ENCODE data around the gene CYP46A1. TPM values are rescaled to one million over a fixed set of nuclear protein-coding genes. Genes with fewer than 3 reads are reported as not detected.

The CYP46A1 gene
- total RNA-seq, 4 donors from 2014 or later = 0.13 to 4.7 (median 0.55) TPM; not detected in 1

DNA sequence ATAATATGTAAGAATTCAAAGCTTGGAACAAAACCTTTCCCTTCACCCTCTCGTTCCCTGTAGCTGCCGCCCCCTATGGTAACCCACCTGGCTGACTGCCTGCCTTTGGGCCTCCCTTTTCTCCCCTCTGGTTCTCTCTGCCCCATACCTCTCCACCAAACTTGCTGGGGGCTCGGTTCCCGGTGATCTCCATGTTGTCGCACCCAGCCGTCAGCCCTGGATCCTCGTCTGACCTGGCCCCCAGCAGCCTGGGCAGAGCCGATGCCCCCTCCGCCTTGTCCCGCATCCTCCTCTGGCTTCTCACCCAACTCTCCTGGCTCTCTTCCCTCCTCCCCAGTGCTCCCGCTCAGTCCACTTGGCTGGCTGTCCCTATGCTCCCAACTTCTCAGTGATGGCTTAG lies 4.5 kb downstream of the CYP46A1 start:
- H3K4me3 ChIP-seq (ENCODE audit: low read depth, poor library complexity, severe bottlenecking) = no peak overlapping the region
- 83 to 88% methylated on average over 11 of the region's 11 CpGs for WGBS, 2 donors
- DNase-seq (ENCODE audit: low spot score in 2 of 2) = peak; percentile 5 to 82
- intact Hi-C loops (cut with DNase I; ENCODE audit: low total_unique reads) = no loop called here
- TF ChIP-seq POLR2A (IDR thresholded peaks at IDR 0.05) (no peak), CTCF (IDR thresholded peaks at IDR 0.05) (no peak)

GRCh38 chr14:99689266-99690236 lies 5.5 kb downstream of the CYP46A1 start:
- no peak for TF ChIP-seq POLR2A (IDR thresholded peaks at IDR 0.05)
- TF ChIP-seq CTCF (IDR thresholded peaks at IDR 0.05) = no peak
- intact Hi-C loops (cut with DNase I; ENCODE audit: low total_unique reads) = no loop called here
- DNase-seq (ENCODE audit: low spot score in 2 of 2) = peak in 1 of 2 donors; percentile 57
- 90 to 92% methylated on average over 11 of the region's 11 CpGs for WGBS, 2 donors
- H3K4me3 ChIP-seq (ENCODE audit: low read depth, poor library complexity, severe bottlenecking) = no peak overlapping the region

GRCh38 chr14:99690636-99691035 lies 6.5 kb downstream of the CYP46A1 start:
- intact Hi-C loops (cut with DNase I; ENCODE audit: low total_unique reads) = no loop called here
- 80 to 81% methylated on average over 5 of the region's 5 CpGs for whole genome bisulfite sequencing, 2 donors
- TF ChIP-seq POLR2A (IDR thresholded peaks at IDR 0.05) (no peak), CTCF (IDR thresholded peaks at IDR 0.05) (no peak)
- DNase-seq (ENCODE audit: low spot score in 2 of 2) = peak in 1 of 2 donors; percentile 72
- no peak overlapping the region for H3K4me3 ChIP-seq (ENCODE audit: low read depth, poor library complexity, severe bottlenecking)

DNA sequence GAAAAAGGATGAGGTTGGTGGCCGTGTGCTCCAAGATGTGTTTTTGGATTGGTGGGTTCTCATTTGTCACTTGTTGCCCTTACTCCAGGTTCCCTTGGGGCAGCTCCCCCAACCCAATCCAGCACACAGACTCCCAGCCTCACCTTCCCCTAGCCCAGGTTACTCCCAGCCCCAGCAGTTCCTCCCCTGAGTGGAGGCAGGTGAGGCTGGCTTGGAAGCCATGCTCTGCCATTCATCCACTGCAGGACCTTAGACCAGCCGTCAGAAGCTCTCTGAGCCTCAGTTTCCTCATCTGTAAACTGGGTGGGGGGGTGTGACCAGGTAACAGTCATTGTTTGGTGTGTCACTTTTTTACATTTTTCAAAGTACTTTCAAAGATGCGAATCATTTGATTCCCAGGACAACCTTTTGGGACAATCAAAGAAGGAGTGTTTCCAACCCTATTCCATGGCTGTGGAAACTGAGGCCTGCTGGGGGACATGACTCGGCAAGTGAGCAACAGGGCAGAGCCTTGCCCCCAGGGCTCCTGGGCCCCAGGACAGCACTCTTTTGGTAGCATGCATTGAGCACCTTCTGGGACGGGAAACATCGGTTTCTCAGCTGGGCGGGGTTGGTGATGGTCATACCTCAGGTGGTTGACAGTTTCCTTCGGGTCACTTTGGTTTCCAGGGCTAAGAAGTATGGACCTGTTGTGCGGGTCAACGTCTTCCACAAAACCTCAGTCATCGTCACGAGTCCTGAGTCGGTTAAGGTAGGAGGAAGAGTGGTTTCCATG lies 7.2 kb downstream of the CYP46A1 start:
- 89 to 93% methylated on average over 13 of the region's 13 CpGs for WGBS, 2 donors
- no peak overlapping the region for H3K4me3 ChIP-seq (ENCODE audit: low read depth, poor library complexity, severe bottlenecking)
- no peak for TF ChIP-seq POLR2A (IDR thresholded peaks at IDR 0.05)
- no peak for TF ChIP-seq CTCF (IDR thresholded peaks at IDR 0.05)
- intact Hi-C loops (cut with DNase I; ENCODE audit: low total_unique reads) = no loop called here
- peak in 1 of 2 donors; percentile 84 for DNase-seq (ENCODE audit: low spot score in 2 of 2)

- TF ChIP-seq CTCF (IDR thresholded peaks at IDR 0.05) = no peak
- TF ChIP-seq POLR2A (IDR thresholded peaks at IDR 0.05) = no peak
- WGBS, 2 donors = 72 to 75% methylated on average over 3 of the region's 3 CpGs
- intact Hi-C loops (cut with DNase I; ENCODE audit: low total_unique reads) = no loop called here
These were observed 9.8 kb downstream of the CYP46A1 start for GRCh38 chr14:99693918-99694317.

More at GRCh38 chr14:99693918-99694317, 9.8 kb downstream of the CYP46A1 start:
- H3K4me3 ChIP-seq (ENCODE audit: low read depth, poor library complexity, severe bottlenecking) = no peak overlapping the region
- no peak for DNase-seq (ENCODE audit: low spot score in 2 of 2)
